DMS79 treated with DMSO at 0.1 percent for 48 hours (cell line): ENCODE measurements around the gene ARID2.
A peak's percentile ranks its signal among the peaks of the same experiment; 100 is the strongest.

Source experiments
- DNase-seq: peaks from one replicate; lab custom pipeline; 2025; lab: John Stamatoyannopoulos, UW

ARID2 gene, protein sequence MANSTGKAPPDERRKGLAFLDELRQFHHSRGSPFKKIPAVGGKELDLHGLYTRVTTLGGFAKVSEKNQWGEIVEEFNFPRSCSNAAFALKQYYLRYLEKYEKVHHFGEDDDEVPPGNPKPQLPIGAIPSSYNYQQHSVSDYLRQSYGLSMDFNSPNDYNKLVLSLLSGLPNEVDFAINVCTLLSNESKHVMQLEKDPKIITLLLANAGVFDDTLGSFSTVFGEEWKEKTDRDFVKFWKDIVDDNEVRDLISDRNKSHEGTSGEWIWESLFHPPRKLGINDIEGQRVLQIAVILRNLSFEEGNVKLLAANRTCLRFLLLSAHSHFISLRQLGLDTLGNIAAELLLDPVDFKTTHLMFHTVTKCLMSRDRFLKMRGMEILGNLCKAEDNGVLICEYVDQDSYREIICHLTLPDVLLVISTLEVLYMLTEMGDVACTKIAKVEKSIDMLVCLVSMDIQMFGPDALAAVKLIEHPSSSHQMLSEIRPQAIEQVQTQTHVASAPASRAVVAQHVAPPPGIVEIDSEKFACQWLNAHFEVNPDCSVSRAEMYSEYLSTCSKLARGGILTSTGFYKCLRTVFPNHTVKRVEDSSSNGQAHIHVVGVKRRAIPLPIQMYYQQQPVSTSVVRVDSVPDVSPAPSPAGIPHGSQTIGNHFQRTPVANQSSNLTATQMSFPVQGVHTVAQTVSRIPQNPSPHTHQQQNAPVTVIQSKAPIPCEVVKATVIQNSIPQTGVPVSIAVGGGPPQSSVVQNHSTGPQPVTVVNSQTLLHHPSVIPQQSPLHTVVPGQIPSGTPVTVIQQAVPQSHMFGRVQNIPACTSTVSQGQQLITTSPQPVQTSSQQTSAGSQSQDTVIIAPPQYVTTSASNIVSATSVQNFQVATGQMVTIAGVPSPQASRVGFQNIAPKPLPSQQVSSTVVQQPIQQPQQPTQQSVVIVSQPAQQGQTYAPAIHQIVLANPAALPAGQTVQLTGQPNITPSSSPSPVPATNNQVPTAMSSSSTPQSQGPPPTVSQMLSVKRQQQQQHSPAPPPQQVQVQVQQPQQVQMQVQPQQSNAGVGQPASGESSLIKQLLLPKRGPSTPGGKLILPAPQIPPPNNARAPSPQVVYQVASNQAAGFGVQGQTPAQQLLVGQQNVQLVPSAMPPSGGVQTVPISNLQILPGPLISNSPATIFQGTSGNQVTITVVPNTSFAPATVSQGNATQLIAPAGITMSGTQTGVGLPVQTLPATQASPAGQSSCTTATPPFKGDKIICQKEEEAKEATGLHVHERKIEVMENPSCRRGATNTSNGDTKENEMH (N-terminal part only)

DNA sequence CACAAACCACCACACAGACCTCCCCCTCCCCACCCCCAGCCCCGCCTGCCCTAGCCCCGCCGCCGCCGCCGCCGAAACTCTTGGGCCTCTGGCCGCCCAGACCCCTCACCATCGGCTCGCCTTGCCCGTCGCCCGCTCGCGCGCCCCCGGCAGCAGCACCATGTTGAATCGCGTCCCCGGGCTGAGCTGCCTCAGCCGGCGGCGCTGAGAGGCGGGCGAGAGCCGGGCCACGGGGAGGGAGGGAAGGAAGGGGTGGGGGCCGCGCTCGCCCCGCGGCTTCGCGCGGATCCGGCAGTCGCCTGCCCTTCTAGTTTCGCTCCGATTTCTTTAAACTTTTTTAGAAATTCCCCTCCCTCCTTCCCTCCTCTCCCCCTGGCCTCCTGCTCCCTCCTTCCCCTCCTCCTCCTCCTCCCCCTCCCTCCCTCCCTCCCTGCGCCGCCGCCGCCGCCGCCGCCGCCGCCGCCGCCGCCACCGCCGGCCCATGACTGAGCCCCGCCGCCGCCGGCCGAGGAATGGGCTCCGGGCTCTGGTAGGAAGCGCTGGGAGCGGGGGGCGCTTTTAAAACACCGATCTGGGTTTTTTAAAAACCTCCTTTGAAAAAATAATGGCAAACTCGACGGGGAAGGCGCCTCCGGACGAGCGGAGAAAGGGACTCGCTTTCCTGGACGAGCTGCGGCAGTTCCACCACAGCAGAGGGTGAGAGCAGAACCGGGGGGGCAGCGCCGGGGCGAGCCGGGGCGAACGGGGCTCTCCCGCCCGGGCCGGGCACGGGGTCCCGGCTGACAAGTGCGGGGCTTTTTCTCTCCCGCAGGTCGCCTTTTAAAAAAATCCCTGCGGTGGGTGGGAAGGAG is at the start of gene ARID2:
TSS of gene ARID2 (plus strand) at position 474 of the 851 bp plus-strand sequence. CDS start at position 605, 131 bp downstream.
- DNase-seq, result peak; percentile 68

DNA sequence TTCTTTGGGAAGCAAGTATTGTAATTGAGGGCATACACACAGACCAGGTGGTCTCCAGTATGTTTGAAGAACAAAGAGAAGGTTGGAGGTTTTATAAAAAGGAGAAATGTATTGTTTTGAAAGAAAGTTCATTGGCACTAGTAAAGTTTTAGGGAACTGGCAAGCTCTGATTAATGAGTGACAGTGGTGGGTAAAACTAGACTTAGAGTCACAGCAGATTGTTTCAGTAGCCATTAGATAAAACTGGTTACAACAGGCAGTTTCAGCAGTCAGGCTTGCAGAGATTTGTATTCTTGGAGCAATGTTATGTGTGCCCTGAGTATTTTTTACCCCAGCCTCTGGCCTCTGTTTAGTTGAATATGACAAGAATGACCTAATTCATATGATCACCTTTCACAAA is 49.1 kb upstream of the ARID2 start:
- no peak for DNase-seq

DNA sequence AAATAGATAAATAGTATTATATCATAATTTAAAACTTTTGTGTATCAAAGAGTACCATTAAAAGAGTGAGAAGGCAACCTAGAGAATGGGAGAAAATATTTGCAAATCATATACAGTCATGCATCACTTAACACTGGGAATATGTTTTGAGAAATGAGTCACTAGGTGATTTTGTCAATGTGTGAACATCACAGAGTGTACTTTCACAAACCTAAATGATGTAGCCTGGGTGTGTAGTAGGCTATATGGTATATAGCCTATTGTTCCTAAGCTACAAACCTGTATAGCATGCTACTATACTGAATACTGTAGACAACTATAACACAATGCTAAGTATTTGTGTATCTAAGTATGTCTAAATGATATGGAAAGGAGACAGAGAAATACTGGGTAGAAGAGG is 48.0 kb upstream of the ARID2 start:
- no peak for DNase-seq

DNA sequence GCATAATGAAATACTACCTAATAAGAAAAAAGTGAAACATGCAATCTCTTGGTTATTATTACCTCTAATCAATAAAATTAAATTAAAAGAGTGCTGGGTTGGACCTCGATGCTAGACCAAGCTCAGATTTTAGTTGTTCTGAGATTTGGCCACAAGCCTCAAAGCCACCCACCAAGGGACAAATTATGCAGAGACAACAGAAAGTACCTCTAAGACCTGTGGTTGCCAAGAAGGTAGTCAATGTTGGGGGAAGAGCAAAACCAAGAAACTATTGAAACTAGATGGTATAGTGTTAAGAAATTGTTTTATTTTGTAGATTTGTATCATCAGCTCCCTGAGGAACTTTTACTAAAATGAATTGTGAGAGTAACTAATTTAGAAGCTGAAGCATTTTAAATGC is 43.8 kb upstream of the ARID2 start:
- no peak for DNase-seq

DNA sequence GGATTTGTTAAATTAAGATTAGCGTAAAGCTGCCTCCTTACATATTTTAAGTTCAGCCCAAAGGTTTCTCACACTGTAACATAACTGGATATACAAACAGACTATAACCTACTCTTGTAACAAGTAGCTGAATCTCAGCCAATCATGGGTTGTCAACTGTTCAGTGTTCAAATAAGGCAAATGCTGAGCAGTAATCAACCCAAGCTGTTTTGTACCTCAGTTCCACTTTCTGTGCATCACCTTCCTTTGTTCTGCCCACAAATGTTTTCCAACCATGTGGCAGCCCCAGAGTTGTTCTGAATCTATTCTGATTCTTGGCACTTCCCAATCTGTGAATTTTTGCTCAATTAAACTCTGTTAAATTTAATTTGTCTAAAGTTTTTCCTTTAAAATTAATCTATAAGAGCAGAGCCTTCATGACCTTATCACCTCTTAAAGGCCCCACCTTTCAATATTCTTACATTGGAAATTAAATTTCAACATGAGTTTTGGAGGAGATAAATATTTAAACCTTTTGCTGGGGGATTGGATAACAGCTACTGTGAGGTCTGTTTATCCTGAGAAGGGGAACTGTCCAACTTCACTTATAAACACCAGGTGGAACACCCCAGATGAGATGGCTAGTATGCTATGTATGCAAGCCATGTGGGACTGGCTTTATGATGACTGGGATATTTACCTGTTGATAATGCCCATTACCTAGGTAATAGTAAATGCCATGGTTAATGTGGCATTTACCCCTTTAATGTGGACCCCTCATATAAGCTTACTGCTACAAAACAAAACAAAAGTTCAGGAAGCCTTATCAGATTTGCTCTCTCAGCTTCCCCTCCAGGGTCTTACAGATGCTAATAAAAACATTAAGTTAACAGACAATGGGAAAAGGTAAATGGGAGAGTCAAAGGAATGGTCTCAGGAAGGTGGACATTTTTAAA is 42.2 kb upstream of the ARID2 start:
- no peak for DNase-seq

DNA sequence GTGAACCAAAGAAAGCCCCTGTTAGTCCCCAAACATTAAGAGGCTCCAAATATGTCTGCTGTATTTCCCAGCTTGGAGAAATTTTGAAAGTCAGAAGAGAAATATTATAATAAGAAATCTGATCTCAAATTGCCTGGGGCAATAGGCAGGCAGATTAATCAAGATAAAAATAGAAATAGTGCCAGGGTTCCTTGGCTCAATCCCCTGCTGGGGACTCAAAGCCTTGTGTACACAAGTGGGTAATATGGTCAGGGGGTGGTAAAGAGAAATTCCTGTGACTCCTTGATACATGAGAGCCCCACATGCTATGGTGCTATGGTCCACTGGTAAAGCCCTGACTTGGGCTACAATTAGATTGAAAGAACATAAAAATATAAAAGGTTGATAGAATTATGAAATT is 41.3 kb upstream of the ARID2 start:
- DNase-seq, result peak; percentile 76

DNA sequence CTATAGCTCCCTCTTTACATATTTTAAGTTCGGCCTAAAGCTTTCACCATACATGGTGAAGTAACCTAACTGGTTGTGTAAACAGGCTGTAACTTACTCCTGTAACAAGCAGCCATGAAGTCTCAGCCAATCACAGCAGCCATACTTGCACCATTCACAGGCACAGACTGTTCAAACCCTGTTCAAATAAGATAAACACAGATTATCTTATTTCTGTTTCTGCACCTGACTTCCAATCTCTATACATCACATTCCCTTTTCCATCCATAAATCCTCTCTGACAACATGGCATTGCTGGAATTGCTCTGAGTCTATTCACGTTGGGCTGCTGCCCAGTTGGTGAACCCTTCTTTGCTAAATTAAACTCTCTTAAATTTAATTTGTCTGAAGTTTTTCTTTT is 34.5 kb upstream of the ARID2 start:
- DNase-seq, result no peak

DNA sequence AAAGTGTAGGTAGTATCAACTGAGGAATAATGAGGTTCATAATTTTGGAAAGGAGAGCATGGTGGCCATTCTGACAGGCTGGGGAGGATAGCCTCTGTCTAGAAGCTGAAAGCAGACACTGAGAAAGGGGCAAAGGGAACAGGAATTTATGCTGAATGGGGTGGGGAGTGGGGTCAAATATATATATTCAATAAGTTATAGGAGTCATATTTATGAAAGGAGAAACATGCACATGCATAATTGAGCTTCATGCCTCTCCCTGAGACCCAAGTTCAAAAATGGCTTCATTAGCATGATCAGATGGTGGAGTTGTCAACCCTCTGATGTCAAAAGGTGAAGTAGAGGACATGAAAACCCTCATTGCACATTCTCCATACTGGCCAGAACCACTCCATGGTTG is 33.9 kb upstream of the ARID2 start:
- no peak for DNase-seq

DNA sequence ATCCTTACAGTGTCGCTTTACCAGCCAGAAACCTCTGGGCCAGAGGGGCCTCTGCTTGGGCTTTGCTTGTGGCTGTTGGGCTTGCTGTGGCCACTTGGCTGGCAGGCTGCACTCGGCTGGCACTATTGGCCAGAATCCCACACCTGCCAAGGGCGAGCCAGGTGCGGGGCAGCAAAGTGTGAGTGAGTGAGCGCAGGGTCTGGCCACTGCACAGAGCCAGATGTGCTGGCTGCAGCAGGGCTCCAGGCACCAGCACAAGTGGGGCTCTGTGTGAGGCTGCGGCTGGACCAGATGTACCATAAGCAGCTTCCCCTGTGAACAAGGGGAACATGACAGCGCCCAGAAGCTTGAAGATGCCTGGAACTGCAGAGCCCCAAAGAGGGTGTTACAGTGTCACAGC is 33.5 kb upstream of the ARID2 start:
- DNase-seq, result no peak

DNA sequence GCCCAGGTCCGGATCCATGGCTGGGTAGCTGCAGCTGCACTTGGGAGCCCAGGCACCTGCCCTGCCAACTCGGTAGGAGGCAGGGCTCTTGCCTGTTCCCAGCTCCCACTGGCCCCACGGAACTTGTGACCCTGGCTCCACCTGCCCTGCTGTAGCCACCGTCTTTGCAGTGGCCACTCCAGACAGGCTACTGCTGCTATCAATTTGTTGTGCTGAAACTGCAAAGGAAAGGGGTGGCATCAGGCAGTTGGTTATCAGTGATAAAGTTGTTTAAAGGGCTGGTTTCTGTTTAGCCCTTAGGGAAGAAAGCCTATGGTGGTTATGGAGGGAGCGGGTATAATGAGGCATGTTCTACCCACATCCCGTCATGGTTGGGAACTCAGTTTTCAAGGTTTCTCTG is 32.1 kb upstream of the ARID2 start:
- no peak for DNase-seq

DNA sequence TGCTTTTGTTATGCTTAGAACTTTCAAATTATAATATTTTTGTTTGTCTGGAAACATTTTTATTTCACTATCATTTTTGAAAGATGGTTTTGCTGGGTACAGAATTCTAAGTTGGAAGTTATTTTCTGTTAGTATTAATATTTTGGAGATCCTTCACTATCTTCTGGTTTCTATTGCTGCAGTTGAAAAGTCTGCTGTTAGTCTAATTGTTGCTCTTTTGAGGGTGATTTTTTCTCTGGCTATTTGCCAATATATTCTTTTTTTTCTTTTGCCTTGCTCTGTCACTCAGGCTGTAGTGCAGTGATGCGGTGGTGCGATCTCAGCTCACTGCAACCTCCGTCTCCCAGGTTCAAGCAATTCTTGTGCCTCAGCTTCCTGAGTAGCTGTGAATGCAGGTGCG is 28.2 kb upstream of the ARID2 start:
- DNase-seq, result no peak

DNA sequence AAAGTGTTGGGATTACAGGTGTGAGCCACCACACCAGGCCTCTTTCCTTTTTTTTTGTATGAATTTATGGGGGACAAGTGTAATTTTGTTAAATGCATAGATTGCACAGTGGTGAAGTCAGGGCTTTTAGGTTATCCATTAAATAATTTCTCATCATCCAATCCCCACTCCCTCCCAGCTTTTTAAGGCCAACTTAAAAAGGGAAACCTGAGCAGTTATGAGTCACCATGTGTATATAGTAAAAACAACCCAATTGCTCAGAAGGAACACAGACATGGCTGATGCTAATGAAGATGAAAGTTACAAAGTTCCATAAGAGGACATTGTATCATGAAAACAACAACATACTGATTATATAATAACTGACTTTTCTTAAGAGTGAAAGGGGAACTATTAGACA is 25.6 kb upstream of the ARID2 start:
- DNase-seq, result no peak

DNA sequence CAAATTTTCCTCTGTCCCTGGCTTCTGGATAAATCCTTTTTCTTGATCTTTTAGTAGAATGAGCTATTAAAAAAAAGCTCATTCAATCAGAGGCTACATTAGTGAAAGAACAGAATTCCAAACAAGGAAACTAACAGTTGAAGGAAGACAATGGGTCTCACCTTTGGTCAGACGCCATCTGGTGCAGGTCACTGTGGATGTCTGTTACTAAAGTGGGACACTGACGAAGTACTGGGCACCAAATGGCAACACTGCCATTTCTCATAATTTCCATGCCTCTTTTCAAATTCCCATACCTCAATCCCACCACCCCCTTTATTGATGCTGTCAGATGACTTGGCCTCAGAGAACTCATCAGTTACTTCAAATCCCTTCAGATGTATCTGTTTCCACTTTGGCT is 24.5 kb upstream of the ARID2 start:
- no peak for DNase-seq

DNA sequence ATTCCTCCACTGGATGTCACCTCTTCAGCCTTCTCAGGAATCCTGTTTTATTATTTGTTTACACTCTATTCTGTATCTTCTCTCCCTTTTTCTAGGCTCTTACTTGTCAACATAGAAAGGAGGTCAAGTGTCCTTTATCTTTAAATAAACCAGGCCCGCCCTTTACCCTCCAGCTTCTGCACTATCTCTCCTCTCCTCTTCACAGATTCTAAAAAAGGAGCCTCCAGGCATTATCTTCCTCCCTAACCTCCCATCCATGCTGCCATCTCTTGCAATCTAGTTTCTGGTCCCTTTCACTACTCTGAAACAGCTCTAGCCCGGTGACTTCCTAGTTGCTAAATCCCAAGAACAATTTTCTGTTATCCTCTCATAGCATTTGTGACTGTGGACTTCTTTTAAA is 24.1 kb upstream of the ARID2 start:
- no peak for DNase-seq

DNA sequence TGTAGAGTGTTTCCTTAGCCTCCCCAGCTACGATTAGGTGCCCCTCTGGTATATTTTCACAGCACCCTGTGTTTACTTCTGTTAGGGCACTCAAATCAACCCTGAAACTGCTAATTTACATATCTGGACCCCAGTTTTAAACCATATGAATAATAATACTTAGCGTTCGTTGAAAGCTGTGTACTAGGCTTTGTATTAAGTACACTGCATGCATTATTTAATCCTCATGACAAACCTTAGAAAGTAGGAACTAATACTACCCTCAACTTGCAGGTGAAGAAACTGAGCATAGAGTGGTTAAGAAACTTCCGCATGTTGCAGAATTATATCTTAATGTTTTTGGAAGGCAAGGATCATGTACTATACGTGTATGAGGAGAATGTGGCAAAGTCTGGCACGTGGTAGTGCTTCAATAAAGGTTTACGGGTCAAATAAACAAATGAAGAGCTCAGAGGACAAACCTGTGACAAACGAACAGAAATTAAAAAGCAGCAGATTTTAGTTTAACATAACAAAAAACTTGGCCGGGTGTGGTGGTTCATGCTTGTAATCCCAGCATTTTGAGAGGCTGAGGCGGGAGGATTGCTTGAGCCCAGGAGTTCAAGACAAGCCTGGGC is 22.2 kb upstream of the ARID2 start:
- no peak for DNase-seq

DNA sequence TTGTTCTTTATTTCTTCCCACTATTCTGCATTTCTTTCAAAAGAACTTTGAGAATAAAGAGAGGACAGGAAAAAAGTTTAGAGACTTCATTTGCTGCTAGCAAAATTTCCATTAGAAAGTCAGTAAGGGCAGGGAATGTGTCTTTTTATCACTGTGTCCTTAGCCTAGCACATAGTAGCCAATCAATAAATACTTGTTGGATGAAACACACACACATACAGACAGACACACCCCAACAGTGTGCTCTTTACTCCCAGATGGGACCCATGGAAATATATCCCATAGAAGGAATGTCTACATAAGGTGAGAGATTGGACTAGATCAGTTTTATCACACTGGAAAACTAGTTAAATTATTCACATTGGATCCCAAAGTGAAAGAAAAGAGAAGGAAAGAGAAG is 21.1 kb upstream of the ARID2 start:
- no peak for DNase-seq

DNA sequence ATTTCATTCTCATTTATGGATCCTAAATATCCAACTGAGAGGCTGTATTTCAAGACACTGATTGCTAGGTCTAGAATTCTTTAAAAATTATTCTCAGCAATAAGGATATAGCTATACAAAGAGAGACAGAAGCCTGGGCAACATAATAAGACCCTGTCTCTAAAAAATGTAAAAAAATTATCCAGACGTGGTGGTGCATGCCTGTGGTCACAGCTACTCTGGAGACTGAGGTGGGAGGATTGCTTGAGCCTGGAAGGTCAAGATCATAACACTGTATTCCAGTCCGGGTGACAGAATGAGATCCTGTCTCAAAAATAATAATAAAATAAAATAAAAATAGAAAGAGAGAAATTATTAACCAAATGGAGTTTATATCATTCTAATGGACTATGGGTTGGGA is 20.6 kb upstream of the ARID2 start:
- DNase-seq, result no peak

DNA sequence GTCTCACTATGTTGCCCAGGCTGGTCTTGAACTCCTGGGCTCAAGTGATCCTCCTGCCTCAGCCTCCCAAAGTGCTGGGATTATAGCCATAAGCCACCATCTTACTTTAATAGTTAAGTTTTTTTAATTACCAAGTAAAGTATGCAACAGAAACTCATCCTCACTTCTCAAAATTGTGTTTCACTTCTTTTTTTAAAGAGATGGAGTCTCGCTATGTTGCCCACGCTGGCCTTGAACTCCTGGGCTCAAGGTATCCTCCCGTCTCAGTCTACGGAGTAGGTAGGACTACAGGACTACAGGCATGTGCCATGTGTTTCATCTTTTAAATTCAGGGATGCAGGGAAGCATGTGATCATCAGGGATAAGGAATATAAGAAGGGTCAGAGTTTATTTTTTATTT is 17.2 kb upstream of the ARID2 start:
- no peak for DNase-seq

DNA sequence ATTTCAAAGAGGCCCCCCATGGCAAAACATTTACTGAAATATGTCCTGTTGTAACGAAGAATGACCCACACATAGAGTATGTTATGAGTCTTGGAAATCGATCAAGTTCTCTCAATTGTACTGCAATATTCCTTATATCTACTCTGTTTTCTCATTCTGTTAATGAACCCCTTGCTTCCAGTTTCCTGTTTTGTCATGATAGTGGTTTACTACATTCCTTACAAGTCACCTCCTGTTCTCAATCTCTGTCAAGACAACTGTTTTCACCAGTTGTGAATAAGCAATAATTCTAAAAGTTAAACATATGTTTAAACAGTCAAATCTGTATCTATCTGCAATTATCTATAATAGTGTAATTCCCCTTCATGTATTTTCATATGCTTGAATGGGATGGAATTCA is 16.4 kb upstream of the ARID2 start:
- DNase-seq, result no peak

DNA sequence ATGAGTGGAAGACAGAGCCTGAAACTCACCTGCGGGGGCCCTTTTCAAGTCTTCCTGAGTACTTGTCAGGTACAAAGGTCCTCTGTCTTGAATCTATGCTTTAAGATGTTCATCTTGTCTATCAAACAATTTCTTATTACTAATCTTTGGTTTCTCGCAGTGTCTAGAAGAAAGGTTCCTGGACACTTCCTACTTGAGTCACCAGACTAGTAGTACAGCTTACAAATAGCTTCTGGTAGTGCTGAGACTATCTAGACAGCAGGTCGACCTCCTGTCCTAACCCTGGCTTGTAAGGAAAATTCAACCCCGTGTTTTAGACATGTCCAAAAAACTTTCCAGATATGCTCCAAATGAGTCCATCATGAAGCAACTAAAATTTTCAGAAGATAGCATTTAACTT is 11.2 kb upstream of the ARID2 start:
- DNase-seq, result no peak
